K562 (cell line): ENCODE results near the gene DNMT1. TPM values are rescaled to one million over a fixed set of nuclear protein-coding genes. Genes with fewer than 3 reads are reported as not detected.

ENCODE experiments used
- ATAC-seq: fragments of 200-7000 bp; cut with Tn5 transposase; 3 replicates; pipeline ENCODE4 v1.9.1; 2020; ENCODE audit warnings: moderate library complexity
- BruUV-seq: library from RNA; stranded (reverse); fragments of 400-500 nt; replicated peaks from 2 replicates; lab custom pipeline; 2021; lab: Mats Ljungman, UMichigan
- CTCF ChIA-PET: fragments of 300-600 bp; formaldehyde crosslinking; extraction: SDS; loops from one replicate; lab custom pipeline; 2021; ENCODE audit warnings: low intra/inter-chr PET ratio; lab: Yijun Ruan, JAX
- POLR2A ChIA-PET: fragments of 300-600, 350-650 bp; sonication (Branson Sonifier 250); formaldehyde crosslinking; extraction: SDS; loops from one replicate; lab custom pipeline; 2021; ENCODE audit warnings: antibody characterized with exemption, inconsistent platforms; lab: Yijun Ruan, JAX
- DNase-seq, 4 experiments: peaks; one replicate each; pipeline versions ENCODE4 v3.0.0 to v3.0.0-alpha.2; 2011 to 2018; ENCODE audit warnings: low spot score in 3 of 4, mixed read lengths in 3 of 4; ENCODE audit errors: extremely low read depth in 1 of 4
- FAIRE-seq: peaks from 2 replicates; lab custom pipeline; 2011; peaks lifted over from hg19 to GRCh38; lab: Jason Lieb, UNC
- H2AFZ ChIP-seq: 2 replicates; pipeline ENCODE4 v1.6.0; 2011; ENCODE audit warnings: low read depth, low read length, control low read depth, inconsistent platforms
- H3K27ac ChIP-seq: fragments of 200-600 bp; 3 replicates; pipeline ENCODE4 v1.8.0; 2011; ENCODE audit warnings: low read depth, mild to moderate bottlenecking, control low read depth, inconsistent platforms, low read length, moderate library complexity, mixed read lengths; ENCODE audit errors: extremely low read depth
- H3K27me3 ChIP-seq, 2 experiments: fragments of 300-600 bp in 1 of 2; 2 replicates in 1 of 2; 3 replicates in 1 of 2; pipeline versions ENCODE4 v1.6.0 to v1.8.0; 2011; ENCODE audit warnings: inconsistent platforms in 2 of 2, low read length in 2 of 2, mild to moderate bottlenecking in 1 of 2, mixed read lengths in 1 of 2, moderate library complexity in 1 of 2; ENCODE audit not compliant: control insufficient read depth in 2 of 2, insufficient read depth in 2 of 2
- H3K36me3 ChIP-seq: fragments of 300-600 bp; 3 replicates; pipeline ENCODE4 v1.8.0; 2011; ENCODE audit warnings: mild to moderate bottlenecking, low read length, inconsistent platforms; ENCODE audit not compliant: control insufficient read depth, insufficient read depth
- H3K4me1 ChIP-seq, 2 experiments: fragments of 200-600 bp in 1 of 2; replicated peaks in 1 of 2; 2 replicates in 1 of 2; 3 replicates in 1 of 2; pipeline versions ENCODE4 v1.5.1 to v1.8.0; 2011; ENCODE audit warnings: inconsistent platforms in 2 of 2, low read length in 2 of 2, mild to moderate bottlenecking in 1 of 2, mixed read lengths in 1 of 2, moderate library complexity in 1 of 2; ENCODE audit not compliant: control insufficient read depth in 2 of 2, insufficient read depth in 2 of 2
- H3K4me2 ChIP-seq: 2 replicates; pipeline ENCODE4 v1.6.1; 2011; ENCODE audit warnings: low read length, control low read depth, inconsistent platforms, mixed read lengths; ENCODE audit not compliant: insufficient read depth
- H3K4me3 ChIP-seq: fragments of 200-600 bp; sonication (generic), shearing (Covaris generic); 2 replicates; pipeline ENCODE4 v1.5.1; 2016; ENCODE audit warnings: control low read depth, inconsistent platforms
- H3K79me2 ChIP-seq: fragments of 200-600 bp; 3 replicates; pipeline ENCODE4 v1.8.0; 2011; ENCODE audit warnings: low read length, inconsistent platforms; ENCODE audit not compliant: control insufficient read depth, insufficient read depth
- H3K9ac ChIP-seq, 2 experiments: 2 replicates each; pipeline versions ENCODE4 v1.6.0 to v1.6.1; 2011; ENCODE audit warnings: low read depth in 2 of 2, low read length in 2 of 2, control low read depth in 1 of 2, inconsistent platforms in 1 of 2, mild to moderate bottlenecking in 1 of 2, mixed read lengths in 1 of 2; ENCODE audit not compliant: insufficient read depth in 1 of 2
- H3K9me1 ChIP-seq: one replicate; pipeline ENCODE4 v1.6.0; 2011; ENCODE audit warnings: inconsistent platforms, mild to moderate bottlenecking, low read length, moderate library complexity; ENCODE audit not compliant: control insufficient read depth, insufficient read depth
- H3K9me3 ChIP-seq: replicated peaks from 2 replicates; pipeline ENCODE4 v1.5.1; 2011; ENCODE audit warnings: low read depth, low read length, inconsistent platforms; ENCODE audit not compliant: control insufficient read depth, insufficient read depth
- H4K20me1 ChIP-seq: replicated peaks from 2 replicates; pipeline ENCODE4 v1.6.1; 2011; ENCODE audit warnings: low read length, inconsistent platforms, mixed read lengths; ENCODE audit not compliant: control insufficient read depth, insufficient read depth
- GABPB1 ChIP-seq: sonication (generic); formaldehyde crosslinking; IDR thresholded peaks from 2 replicates; pipeline ENCODE4 v1.8.0; 2022; ENCODE audit warnings: mild to moderate bottlenecking, missing genetic modification reagents
- PCBP1 ChIP-seq: fragments of 200-400 bp; formaldehyde crosslinking; IDR thresholded peaks from 2 replicates; pipeline ENCODE4 v1.6.1; 2018; ENCODE audit warnings: mild to moderate bottlenecking, low read depth, low read length; ENCODE audit not compliant: poor library complexity, severe bottlenecking
- POLR2G ChIP-seq: fragments of 200-400 bp; formaldehyde crosslinking; IDR thresholded peaks from 2 replicates; pipeline ENCODE4 v1.6.1; 2017; ENCODE audit warnings: low read depth, mild to moderate bottlenecking, antibody characterized with exemption, low read length, moderate library complexity
- SNRNP70 ChIP-seq: fragments of 200-400 bp; formaldehyde crosslinking; optimal IDR thresholded peaks from 2 replicates; pipeline ENCODE3; 2017; ENCODE audit warnings: low read depth, low read length
- SP1 ChIP-seq: sonication (generic); formaldehyde crosslinking; IDR thresholded peaks from 2 replicates; pipeline ENCODE4 v1.8.1; 2022; ENCODE audit warnings: mild to moderate bottlenecking, missing genetic modification reagents
- TFAM ChIP-seq: fragments of 250-450 bp; sonication (Bioruptor Pico); conservative IDR thresholded peaks from 2 replicates; pipeline ENCODE4 v1.5.0; 2021; ENCODE audit warnings: mild to moderate bottlenecking, moderate library complexity
- ZFP1 ChIP-seq: fragments of 450-650 bp; formaldehyde crosslinking; IDR thresholded peaks from 2 replicates; pipeline ENCODE4 v1.4.0; 2020; ENCODE audit warnings: mild to moderate bottlenecking, mixed read lengths
- ZNF134 ChIP-seq: fragments of 250-450 bp; sonication (Bioruptor Pico); conservative IDR thresholded peaks from 2 replicates; pipeline ENCODE4 v1.4.0; 2020
- ZNF263 ChIP-seq: sonication (generic); formaldehyde crosslinking; IDR thresholded peaks from 2 replicates; pipeline ENCODE4 v1.8.0; 2022; ENCODE audit warnings: mild to moderate bottlenecking, missing genetic modification reagents, borderline replicate concordance
- WGBS: fragments of 100-300 bp; shearing (Covaris generic); methylation state at CpG from one replicate; pipeline ENCODE4 v1.1.6; 2016; ENCODE audit warnings: low coverage, mixed read lengths; ENCODE audit not compliant: insufficient coverage; ENCODE audit errors: missing lambda C conversion rate; 5-methylcytosine and 5-hydroxymethylcytosine counted together
- in situ Hi-C: fragments of 300-500 bp; cut with MboI; formaldehyde crosslinking; loops from 4 replicates; pipeline ENCODE4 v1.15.0; 2018; ENCODE audit warnings: inconsistent platforms, mixed read lengths
- intact Hi-C: fragments of 100-400 bp; cut with micrococcal nuclease; formaldehyde crosslinking; loops from 2 replicates; pipeline ENCODE4 v1.14.2; 2022
- polyA plus RNA-seq, 8 experiments: library from polyadenylated mRNA; depleted of rRNA in 4 of 8; stranded (reverse) in 5 of 8; unstranded in 3 of 8; fragments of >200 nt; fragmentation: Nextera tagmentation in 2 of 8; fragmentation: Illumina TruSeq in 1 of 8; extraction: Ambion mirVana in 2 of 8; extraction: Trizol in 1 of 8; gene quantifications; 2 replicates each; pipeline versions ENCODE4 v1.2.1 to v1.2.3, GENCODE V29; 2011 to 2014; ENCODE audit warnings: inconsistent platforms in 1 of 8, missing spikeins in 1 of 8
- total RNA-seq, 7 experiments: library from RNA; depleted of rRNA in 6 of 7; stranded (reverse); fragments of >200 nt in 6 of 7; fragmentation: Illumina TruSeq in 2 of 7; extraction: Trizol in 2 of 7; gene quantifications; 2 replicates each; pipeline versions ENCODE4 v1.2.1 to v1.2.3, GENCODE V29; 2011 to 2021; ENCODE audit warnings: low replicate concordance in 1 of 7
- TF ChIP-seq, protein P1 (sequence below): fragments of 450-650 bp; IDR thresholded peaks from 2 replicates; pipeline ENCODE4 v1.7.1; 2018; ENCODE audit warnings: mild to moderate bottlenecking, low read depth; ENCODE audit not compliant: partially characterized antibody

DNMT1 gene
- total and polyA plus RNA-seq, 9 of the 15 experiments (the other 6 are each of a cell fraction or from before 2014, with no cell fraction given) = 80.1 to 271 (median 121) TPM

- ChIA-PET CTCF (no interaction called here), POLR2A (interaction anchor here (0.6 to 5.8 kb wide), 9 partner anchors 9 to 360 kb away, joined by 3 to 49 read pairs (median 5); partner anchors contain the start of gene PPAN)
- H3K9me3 ChIP-seq = no peaks in the 10 kb centered on the region
- H4K20me1 ChIP-seq = peaks cover 5% of the 10 kb centered on the region; the same call in 1 of the 2 replicates
- BruUV-seq = no TSS peak
- H3K36me3 ChIP-seq = peaks cover 48% of the 10 kb centered on the region; the same call in 2 of the 3 replicates
- no peak overlapping the region for H3K4me2 ChIP-seq
- DNase-seq (no peak), ATAC-seq (no peak), FAIRE-seq (no peak)
- H2AFZ ChIP-seq = no peak overlapping the region
- in situ Hi-C loops (no loop called here), intact Hi-C loops (no loop called here)
- peaks cover 3 to 82% of the 10 kb centered on the region in 2 experiments; a peak in 3 of 5 replicates for H3K4me1 ChIP-seq
- H3K9ac ChIP-seq = peak overlapping the region in 1 of 2 experiments; percentile 72; a peak in 1 of 4 replicates
- H3K27ac ChIP-seq = no peak overlapping the region
- H3K4me3 ChIP-seq = no peak overlapping the region
- no peaks in the 10 kb centered on the region for H3K27me3 ChIP-seq
- TF ChIP-seq TFAM (no peak), POLR2G (peak; percentile 49), ZNF263 (CRISPR knock-in tag) (peak; percentile 38; the same call in 1 of the 2 replicates), SNRNP70 (peak; percentile 82), ZNF134 (no peak), ZFP1 (CRISPR knock-in tag) (no peak), GABPB1 (CRISPR knock-in tag) (no peak), PCBP1 (peak; percentile 10), SP1 (0 out of 2 replicates have a peak, but pooled peaks have one; percentile 16)
- TF ChIP-seq, protein P1, sequence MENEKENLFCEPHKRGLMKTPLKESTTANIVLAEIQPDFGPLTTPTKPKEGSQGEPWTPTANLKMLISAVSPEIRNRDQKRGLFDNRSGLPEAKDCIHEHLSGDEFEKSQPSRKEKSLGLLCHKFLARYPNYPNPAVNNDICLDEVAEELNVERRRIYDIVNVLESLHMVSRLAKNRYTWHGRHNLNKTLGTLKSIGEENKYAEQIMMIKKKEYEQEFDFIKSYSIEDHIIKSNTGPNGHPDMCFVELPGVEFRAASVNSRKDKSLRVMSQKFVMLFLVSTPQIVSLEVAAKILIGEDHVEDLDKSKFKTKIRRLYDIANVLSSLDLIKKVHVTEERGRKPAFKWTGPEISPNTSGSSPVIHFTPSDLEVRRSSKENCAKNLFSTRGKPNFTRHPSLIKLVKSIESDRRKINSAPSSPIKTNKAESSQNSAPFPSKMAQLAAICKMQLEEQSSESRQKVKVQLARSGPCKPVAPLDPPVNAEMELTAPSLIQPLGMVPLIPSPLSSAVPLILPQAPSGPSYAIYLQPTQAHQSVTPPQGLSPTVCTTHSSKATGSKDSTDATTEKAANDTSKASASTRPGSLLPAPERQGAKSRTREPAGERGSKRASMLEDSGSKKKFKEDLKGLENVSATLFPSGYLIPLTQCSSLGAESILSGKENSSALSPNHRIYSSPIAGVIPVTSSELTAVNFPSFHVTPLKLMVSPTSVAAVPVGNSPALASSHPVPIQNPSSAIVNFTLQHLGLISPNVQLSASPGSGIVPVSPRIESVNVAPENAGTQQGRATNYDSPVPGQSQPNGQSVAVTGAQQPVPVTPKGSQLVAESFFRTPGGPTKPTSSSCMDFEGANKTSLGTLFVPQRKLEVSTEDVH = no peak
- H3K79me2 ChIP-seq = peaks cover 15% of the 10 kb centered on the region
- no peaks in the 10 kb centered on the region for H3K9me1 ChIP-seq
- WGBS = 93% methylated on average over 21 of the region's 35 CpGs
Measured at GRCh38 chr19:10116085-10116865, 78.5 kb downstream of the DNMT1 start.
